Panc1 (cell line): ENCODE measurements around the gene LGR5. TPM values are rescaled to one million over a fixed set of nuclear protein-coding genes. Genes with fewer than 3 reads are reported as not detected.

Experiments
- ATAC-seq: fragments of 200-7000 bp; cut with Tn5 transposase; 2 replicates; pipeline ENCODE4 v1.9.1; 2020; ENCODE audit warnings: mild to moderate bottlenecking, moderate library complexity
- BruUV-seq: library from RNA; stranded (reverse); fragments of 400-500 nt; replicated peaks from 2 replicates; lab custom pipeline; 2021; lab: Mats Ljungman, UMichigan
- CTCF ChIA-PET: fragments of 300-600 bp; sonication (Branson Sonifier 250); formaldehyde crosslinking; loops from one replicate; lab custom pipeline; 2022; ENCODE audit warnings: antibody characterized with exemption; lab: Charles Lee
- POLR2A ChIA-PET: fragments of 300-600 bp; sonication (Branson Sonifier 250); formaldehyde crosslinking; loops from one replicate; lab custom pipeline; 2022; ENCODE audit warnings: antibody characterized with exemption; lab: Charles Lee
- DNase-seq: peaks from one replicate; pipeline ENCODE4 v3.0.0-alpha.2; 2010; ENCODE audit warnings: low read depth, low spot score
- H3K27ac ChIP-seq: 2 replicates; pipeline ENCODE4 v1.5.1; 2011; ENCODE audit warnings: mild to moderate bottlenecking, low read length, inconsistent platforms
- H3K27me3 ChIP-seq: fragments of 200-500 bp; sonication (Bioruptor generic); 2 replicates; pipeline ENCODE4 v1.6.0; 2014; ENCODE audit warnings: low read length, inconsistent platforms; ENCODE audit not compliant: control insufficient read depth, insufficient read depth
- H3K36me3 ChIP-seq: fragments of 200-500 bp; sonication (Bioruptor generic); 2 replicates; pipeline ENCODE4 v1.5.1; 2014; ENCODE audit warnings: inconsistent platforms, mild to moderate bottlenecking, low read length, moderate library complexity; ENCODE audit not compliant: control insufficient read depth, insufficient read depth
- H3K4me1 ChIP-seq: 2 replicates; pipeline ENCODE4 v1.5.1; 2011; ENCODE audit warnings: inconsistent platforms, mild to moderate bottlenecking, low read length, moderate library complexity; ENCODE audit not compliant: control insufficient read depth, insufficient read depth
- H3K4me3 ChIP-seq, 2 experiments: 2 replicates each; pipeline ENCODE4 v1.5.1; 2011 to 2012; ENCODE audit warnings: low read depth in 2 of 2, low read length in 2 of 2, mild to moderate bottlenecking in 2 of 2, inconsistent platforms in 1 of 2, moderate library complexity in 1 of 2
- H3K9me3 ChIP-seq: fragments of 200-500 bp; sonication (Bioruptor generic); 2 replicates; pipeline ENCODE4 v1.5.1; 2014; ENCODE audit warnings: low read depth, mild to moderate bottlenecking, inconsistent platforms, low read length, moderate library complexity; ENCODE audit not compliant: control insufficient read depth, insufficient read depth
- POLR2AphosphoS5 ChIP-seq: IDR thresholded peaks from 2 replicates; pipeline ENCODE4 v1.6.1; 2012; ENCODE audit warnings: mild to moderate bottlenecking, low read depth, low read length, moderate library complexity
- SIN3A ChIP-seq: IDR thresholded peaks from 2 replicates; pipeline ENCODE4 v1.6.1; 2012; ENCODE audit warnings: low read depth, mild to moderate bottlenecking, low read length, moderate library complexity, borderline replicate concordance; ENCODE audit not compliant: insufficient read depth
- TCF7L2 ChIP-seq: IDR thresholded peaks from 2 replicates; pipeline ENCODE4 v1.6.1; 2011; ENCODE audit warnings: mild to moderate bottlenecking, low read depth, low read length, inconsistent platforms
- in situ Hi-C: cut with HindIII; loops from 2 replicates; pipeline ENCODE4 v1.10.0; 2016; ENCODE audit warnings: low sequenced_read_pairs, low pct_unique_long_range_greater_than_20kb
- intact Hi-C: fragments of 100-400 bp; cut with micrococcal nuclease; formaldehyde crosslinking; loops from one replicate; pipeline ENCODE4 v1.10.0; 2022; ENCODE audit not compliant: unreplicated experiment
- total RNA-seq: library from RNA; stranded (reverse); gene quantifications from one replicate; pipeline ENCODE4 v1.2.1, GENCODE V29; 2021; ENCODE audit not compliant: unreplicated experiment
- TF ChIP-seq, protein P1 (sequence below): fragments of 450-650 bp; IDR thresholded peaks from 2 replicates; pipeline ENCODE4 v1.5.1; 2017; ENCODE audit warnings: mild to moderate bottlenecking
- TF ChIP-seq, protein P2 (sequence below), 2 experiments: IDR thresholded peaks; 2 replicates each; pipeline ENCODE4 v1.6.1; 2011 to 2012; ENCODE audit warnings: low read depth in 2 of 2, control low read depth in 1 of 2, low read length in 1 of 2, mild to moderate bottlenecking in 1 of 2, moderate library complexity in 1 of 2; ENCODE audit not compliant: insufficient read depth in 1 of 2

Gene LGR5
- total RNA-seq, 1 experiment from 2014 or later, result 1.9 TPM

DNA sequence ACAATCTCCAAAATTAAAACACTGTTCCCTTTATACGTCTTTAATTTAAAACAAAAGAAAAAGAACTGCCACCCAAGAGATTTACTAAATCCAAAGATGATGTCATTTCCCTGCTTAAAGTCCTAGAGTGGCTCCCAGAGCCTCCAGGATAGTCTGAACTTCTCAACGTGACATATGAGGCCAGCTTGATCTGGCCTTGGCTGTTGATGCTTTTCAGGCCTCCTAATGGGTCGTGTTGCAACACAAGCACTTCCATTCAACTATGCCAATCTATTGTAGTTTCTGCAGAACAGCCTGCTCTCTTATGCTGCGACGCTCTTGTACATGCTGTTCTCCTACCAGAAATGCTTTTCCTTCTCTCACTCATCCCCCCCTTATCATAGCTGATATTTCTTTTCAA is 35.7 kb downstream of the LGR5 start:
- DNase-seq (no peak), ATAC-seq (no peak)
- TF ChIP-seq, protein P1, sequence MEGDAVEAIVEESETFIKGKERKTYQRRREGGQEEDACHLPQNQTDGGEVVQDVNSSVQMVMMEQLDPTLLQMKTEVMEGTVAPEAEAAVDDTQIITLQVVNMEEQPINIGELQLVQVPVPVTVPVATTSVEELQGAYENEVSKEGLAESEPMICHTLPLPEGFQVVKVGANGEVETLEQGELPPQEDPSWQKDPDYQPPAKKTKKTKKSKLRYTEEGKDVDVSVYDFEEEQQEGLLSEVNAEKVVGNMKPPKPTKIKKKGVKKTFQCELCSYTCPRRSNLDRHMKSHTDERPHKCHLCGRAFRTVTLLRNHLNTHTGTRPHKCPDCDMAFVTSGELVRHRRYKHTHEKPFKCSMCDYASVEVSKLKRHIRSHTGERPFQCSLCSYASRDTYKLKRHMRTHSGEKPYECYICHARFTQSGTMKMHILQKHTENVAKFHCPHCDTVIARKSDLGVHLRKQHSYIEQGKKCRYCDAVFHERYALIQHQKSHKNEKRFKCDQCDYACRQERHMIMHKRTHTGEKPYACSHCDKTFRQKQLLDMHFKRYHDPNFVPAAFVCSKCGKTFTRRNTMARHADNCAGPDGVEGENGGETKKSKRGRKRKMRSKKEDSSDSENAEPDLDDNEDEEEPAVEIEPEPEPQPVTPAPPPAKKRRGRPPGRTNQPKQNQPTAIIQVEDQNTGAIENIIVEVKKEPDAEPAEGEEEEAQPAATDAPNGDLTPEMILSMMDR, result no peak
- TF ChIP-seq, protein P2, sequence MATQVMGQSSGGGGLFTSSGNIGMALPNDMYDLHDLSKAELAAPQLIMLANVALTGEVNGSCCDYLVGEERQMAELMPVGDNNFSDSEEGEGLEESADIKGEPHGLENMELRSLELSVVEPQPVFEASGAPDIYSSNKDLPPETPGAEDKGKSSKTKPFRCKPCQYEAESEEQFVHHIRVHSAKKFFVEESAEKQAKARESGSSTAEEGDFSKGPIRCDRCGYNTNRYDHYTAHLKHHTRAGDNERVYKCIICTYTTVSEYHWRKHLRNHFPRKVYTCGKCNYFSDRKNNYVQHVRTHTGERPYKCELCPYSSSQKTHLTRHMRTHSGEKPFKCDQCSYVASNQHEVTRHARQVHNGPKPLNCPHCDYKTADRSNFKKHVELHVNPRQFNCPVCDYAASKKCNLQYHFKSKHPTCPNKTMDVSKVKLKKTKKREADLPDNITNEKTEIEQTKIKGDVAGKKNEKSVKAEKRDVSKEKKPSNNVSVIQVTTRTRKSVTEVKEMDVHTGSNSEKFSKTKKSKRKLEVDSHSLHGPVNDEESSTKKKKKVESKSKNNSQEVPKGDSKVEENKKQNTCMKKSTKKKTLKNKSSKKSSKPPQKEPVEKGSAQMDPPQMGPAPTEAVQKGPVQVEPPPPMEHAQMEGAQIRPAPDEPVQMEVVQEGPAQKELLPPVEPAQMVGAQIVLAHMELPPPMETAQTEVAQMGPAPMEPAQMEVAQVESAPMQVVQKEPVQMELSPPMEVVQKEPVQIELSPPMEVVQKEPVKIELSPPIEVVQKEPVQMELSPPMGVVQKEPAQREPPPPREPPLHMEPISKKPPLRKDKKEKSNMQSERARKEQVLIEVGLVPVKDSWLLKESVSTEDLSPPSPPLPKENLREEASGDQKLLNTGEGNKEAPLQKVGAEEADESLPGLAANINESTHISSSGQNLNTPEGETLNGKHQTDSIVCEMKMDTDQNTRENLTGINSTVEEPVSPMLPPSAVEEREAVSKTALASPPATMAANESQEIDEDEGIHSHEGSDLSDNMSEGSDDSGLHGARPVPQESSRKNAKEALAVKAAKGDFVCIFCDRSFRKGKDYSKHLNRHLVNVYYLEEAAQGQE (IDR thresholded peaks at IDR 0.05; ENCODE audit: insufficient read depth in 1 of 2, low read depth in 2 of 2, low read length in 1 of 2), result no peak
- TF ChIP-seq SIN3A (no peak), TCF7L2 (no peak), POLR2AphosphoS5 (no peak)
- no peaks in the 10 kb centered on the region for H3K9me3 ChIP-seq
- ChIA-PET POLR2A (no interaction called here), CTCF (no interaction called here)
- intact Hi-C loops (no loop called here), in situ Hi-C loops (no loop called here)
- no peaks in the 10 kb centered on the region for H3K4me1 ChIP-seq
- H3K27me3 ChIP-seq, result peaks cover 4% of the 10 kb centered on the region; the same call in 1 of the 2 replicates
- no peak overlapping the region for H3K4me3 ChIP-seq
- no peaks in the 10 kb centered on the region for H3K36me3 ChIP-seq
- no TSS peak for BruUV-seq
- no peak overlapping the region for H3K27ac ChIP-seq

DNA sequence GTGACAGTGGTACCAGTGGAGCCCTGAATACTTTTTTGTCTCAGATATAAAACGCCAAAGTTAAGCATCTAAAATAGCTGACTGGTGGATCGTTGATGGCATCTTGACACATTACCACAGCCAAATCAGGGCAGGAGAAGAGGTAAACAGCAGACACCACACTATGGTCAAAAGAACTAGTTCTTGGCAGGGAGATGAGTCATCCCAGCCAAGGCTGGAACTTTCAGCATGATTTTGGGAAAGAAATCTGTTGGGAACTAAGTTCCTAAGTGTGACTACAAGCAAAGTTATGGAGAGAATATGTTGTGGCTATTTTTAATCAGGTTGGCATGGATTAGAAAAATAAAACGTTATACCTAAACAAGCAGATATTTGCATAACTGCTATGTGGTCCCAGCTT is 36.9 kb downstream of the LGR5 start:
- ChIA-PET CTCF (no interaction called here), POLR2A (no interaction called here)
- intact Hi-C loops (no loop called here), in situ Hi-C loops (no loop called here)
- no peak for DNase-seq
- Histone ChIP-seq H3K4me1 (no peaks in the 10 kb centered on the region), H3K27me3 (peaks cover 4% of the 10 kb centered on the region; the same call in 1 of the 2 replicates), H3K9me3 (no peaks in the 10 kb centered on the region), H3K36me3 (no peaks in the 10 kb centered on the region), H3K27ac (no peak overlapping the region), H3K4me3 (no peak overlapping the region)
- no TSS peak for BruUV-seq
- TF ChIP-seq POLR2AphosphoS5, result no peak
- TF ChIP-seq, protein P2 (IDR thresholded peaks at IDR 0.05; ENCODE audit: insufficient read depth in 1 of 2, low read depth in 2 of 2, low read length in 1 of 2), result no peak
- TF ChIP-seq, protein P1, result no peak
- TF ChIP-seq TCF7L2, result no peak
- TF ChIP-seq SIN3A, result no peak
- ATAC-seq, result no peak
